Uterus (tissue), 2 donors: ENCODE measurements around the gene PIAS2.

Experiments
- POLR2A ChIP-seq, 2 donors: fragments of 450-650 bp; IDR thresholded peaks; one replicate each; pipeline ENCODE4 v1.6.1; 2016; ENCODE audit warnings: antibody characterized with exemption in 2 of 2, mild to moderate bottlenecking in 1 of 2, moderate library complexity in 1 of 2
- TF ChIP-seq, protein P1 (sequence below), 4 experiments: fragments of 200-600 bp in 2 of 4; fragments of 450-650 bp in 2 of 4; sonication (generic) in 2 of 4; IDR thresholded peaks; one replicate each; pipeline ENCODE4 v1.5.1; 2016 to 2019; ENCODE audit warnings: antibody characterized with exemption in 4 of 4, mild to moderate bottlenecking in 2 of 4, moderate library complexity in 1 of 4

DNA sequence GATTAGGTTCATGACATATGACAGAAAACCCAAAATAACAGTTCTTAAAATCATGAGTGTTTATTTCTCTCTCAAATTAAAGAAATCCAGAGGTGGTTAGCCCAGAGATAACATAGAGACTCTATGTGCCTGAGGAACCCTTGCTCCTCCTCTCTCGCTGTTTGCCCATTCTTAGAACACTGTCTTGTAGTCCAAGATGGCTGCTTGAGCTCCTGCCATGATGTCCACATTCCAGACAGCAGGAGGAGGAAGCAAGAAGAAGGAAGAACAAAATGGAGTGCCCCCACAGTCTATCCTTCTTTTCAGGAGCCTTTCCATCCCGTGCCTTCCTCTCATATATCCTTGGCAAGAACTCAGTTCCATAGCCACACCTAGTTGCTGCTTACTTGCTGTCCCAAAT is 146.6 kb downstream of the PIAS2 start:
- TF ChIP-seq, protein P1, sequence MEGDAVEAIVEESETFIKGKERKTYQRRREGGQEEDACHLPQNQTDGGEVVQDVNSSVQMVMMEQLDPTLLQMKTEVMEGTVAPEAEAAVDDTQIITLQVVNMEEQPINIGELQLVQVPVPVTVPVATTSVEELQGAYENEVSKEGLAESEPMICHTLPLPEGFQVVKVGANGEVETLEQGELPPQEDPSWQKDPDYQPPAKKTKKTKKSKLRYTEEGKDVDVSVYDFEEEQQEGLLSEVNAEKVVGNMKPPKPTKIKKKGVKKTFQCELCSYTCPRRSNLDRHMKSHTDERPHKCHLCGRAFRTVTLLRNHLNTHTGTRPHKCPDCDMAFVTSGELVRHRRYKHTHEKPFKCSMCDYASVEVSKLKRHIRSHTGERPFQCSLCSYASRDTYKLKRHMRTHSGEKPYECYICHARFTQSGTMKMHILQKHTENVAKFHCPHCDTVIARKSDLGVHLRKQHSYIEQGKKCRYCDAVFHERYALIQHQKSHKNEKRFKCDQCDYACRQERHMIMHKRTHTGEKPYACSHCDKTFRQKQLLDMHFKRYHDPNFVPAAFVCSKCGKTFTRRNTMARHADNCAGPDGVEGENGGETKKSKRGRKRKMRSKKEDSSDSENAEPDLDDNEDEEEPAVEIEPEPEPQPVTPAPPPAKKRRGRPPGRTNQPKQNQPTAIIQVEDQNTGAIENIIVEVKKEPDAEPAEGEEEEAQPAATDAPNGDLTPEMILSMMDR (IDR thresholded peaks at IDR 0.05), result no peak
- TF ChIP-seq POLR2A (IDR thresholded peaks at IDR 0.05), result no peak
